SU-DHL-6 (cell line): ENCODE results near the gene AGPAT3.

Experiments
- H2AFZ ChIP-seq: fragments of 200-600 bp; sonication (generic); 2 replicates; pipeline ENCODE4 v1.6.1; 2014; ENCODE audit warnings: low read depth, mild to moderate bottlenecking, moderate library complexity, mixed read lengths, antibody characterized with exemption, low read length; ENCODE audit not compliant: severe bottlenecking
- H3F3A ChIP-seq: fragments of 200-600 bp; shearing (Covaris generic); 2 replicates; pipeline ENCODE4 v1.6.0; 2016; ENCODE audit warnings: antibody characterized with exemption, mild to moderate bottlenecking; ENCODE audit not compliant: insufficient read depth
- H3K27ac ChIP-seq: fragments of 200-600 bp; sonication (generic); 2 replicates; pipeline ENCODE4 v1.5.1; 2016; ENCODE audit warnings: low read depth, mild to moderate bottlenecking, low read length, moderate library complexity, mixed read lengths
- H3K27me3 ChIP-seq: fragments of 200-600 bp; sonication (generic), shearing (Covaris generic); 2 replicates; pipeline ENCODE4 v1.6.0; 2014; ENCODE audit warnings: mild to moderate bottlenecking, low read length
- H3K36me3 ChIP-seq: fragments of 200-600 bp; sonication (generic); 2 replicates; pipeline ENCODE4 v1.6.1; 2014; ENCODE audit warnings: mild to moderate bottlenecking, low read length, mixed read lengths
- H3K4me2 ChIP-seq: fragments of 300-600, 200-600 bp; shearing (Covaris generic), sonication (generic); 2 replicates; pipeline ENCODE4 v1.6.0; 2014; ENCODE audit warnings: low read length, low read depth, mild to moderate bottlenecking; ENCODE audit not compliant: poor library complexity, severe bottlenecking
- H3K4me3 ChIP-seq: fragments of 200-600 bp; sonication (generic); 2 replicates; pipeline ENCODE4 v1.5.1; 2014; ENCODE audit warnings: antibody characterized with exemption, low read length, mild to moderate bottlenecking, mixed read lengths; ENCODE audit not compliant: insufficient read depth, poor library complexity, severe bottlenecking
- H3K79me2 ChIP-seq: fragments of 200-600 bp; sonication (generic); 2 replicates; pipeline ENCODE4 v1.6.1; 2014; ENCODE audit warnings: mild to moderate bottlenecking, low read length, moderate library complexity; ENCODE audit not compliant: insufficient read depth
- H3K9ac ChIP-seq: fragments of 200-600 bp; sonication (generic); 2 replicates; pipeline ENCODE4 v1.7.0; 2014; ENCODE audit warnings: mild to moderate bottlenecking, low read length
- H3K9me2 ChIP-seq: fragments of 200-600 bp; sonication (generic); replicated peaks from 2 replicates; pipeline ENCODE4 v1.6.1; 2014; ENCODE audit warnings: low read length; ENCODE audit not compliant: insufficient read depth
- H3K9me3 ChIP-seq: fragments of 200-600 bp; sonication (generic); 2 replicates; pipeline ENCODE4 v1.6.1; 2014; ENCODE audit warnings: low read length, mixed read lengths; ENCODE audit not compliant: insufficient read depth
- H4K20me1 ChIP-seq: fragments of 200-600 bp; sonication (generic); 2 replicates; pipeline ENCODE4 v1.6.1; 2014; ENCODE audit warnings: low read depth, mild to moderate bottlenecking, antibody characterized with exemption, low read length, moderate library complexity, mixed read lengths
- CTCF ChIP-seq: fragments of 200-600 bp; sonication (generic); IDR thresholded peaks from one replicate; pipeline ENCODE4 v1.5.1; 2017; ENCODE audit warnings: antibody characterized with exemption, mild to moderate bottlenecking, low read length, moderate library complexity; ENCODE audit not compliant: insufficient read depth, poor library complexity, severe bottlenecking
- EZH2phosphoT487 ChIP-seq: fragments of 200-600 bp; sonication (generic), shearing (Covaris generic); conservative IDR thresholded peaks from 2 replicates; pipeline ENCODE4 v1.6.1; 2018; ENCODE audit warnings: mild to moderate bottlenecking, antibody characterized with exemption, low read length, moderate library complexity, mixed read lengths

The AGPAT3 gene

DNA sequence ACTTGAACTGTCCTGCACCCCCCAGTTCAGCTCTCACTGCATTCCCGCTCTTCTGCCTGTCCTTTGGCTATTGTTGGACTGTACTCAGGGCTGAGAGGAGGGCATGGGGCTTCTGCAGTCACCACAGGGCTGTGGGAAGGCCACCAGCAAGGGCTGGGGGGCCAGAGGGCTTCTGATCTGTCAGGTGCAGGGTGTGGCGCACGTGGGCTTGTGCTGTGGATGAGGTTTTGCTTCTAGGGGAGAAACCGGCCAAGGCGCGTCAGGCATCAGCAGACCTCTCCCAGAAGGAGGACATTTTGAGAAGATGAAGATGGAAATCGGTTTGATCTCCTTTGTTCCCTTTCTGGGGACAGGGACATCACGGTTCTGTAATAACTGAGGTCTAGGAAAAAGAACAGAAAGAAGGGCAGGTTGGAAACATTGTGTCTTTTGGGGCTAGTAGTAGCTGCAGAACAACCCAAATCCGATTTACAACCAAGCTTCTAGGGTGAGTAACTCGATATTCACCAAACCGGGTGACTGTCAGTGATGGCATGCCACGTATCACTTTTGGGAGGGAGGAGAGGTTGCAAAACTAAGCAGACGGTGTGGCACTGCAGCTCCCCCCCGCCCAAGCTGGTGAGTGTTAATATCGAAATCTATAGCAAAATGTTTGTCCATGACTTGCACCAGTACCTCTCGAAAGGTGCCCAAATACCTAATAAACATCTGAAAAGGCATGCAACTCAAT, 40.9 kb downstream of the AGPAT3 start:
- H3K9me2 ChIP-seq: no peaks in the 10 kb centered on the region
- no peak overlapping the region for H3K4me2 ChIP-seq
- no peaks in the 10 kb centered on the region for H3K9me3 ChIP-seq
- no peaks in the 10 kb centered on the region for H3K36me3 ChIP-seq
- H3K9ac ChIP-seq: no peak overlapping the region
- no peak for TF ChIP-seq CTCF
- no peak for TF ChIP-seq EZH2phosphoT487
- H3K4me3 ChIP-seq: no peak overlapping the region
- no peak overlapping the region for H3K27ac ChIP-seq
- H3F3A ChIP-seq: no peaks in the 10 kb centered on the region
- no peaks in the 10 kb centered on the region for H3K27me3 ChIP-seq
- no peaks in the 10 kb centered on the region for H3K79me2 ChIP-seq
- H4K20me1 ChIP-seq: no peaks in the 10 kb centered on the region
- H2AFZ ChIP-seq: no peak overlapping the region

GRCh38 chr21:43906585-43907370, 41.8 kb downstream of the AGPAT3 start:
- no peaks in the 10 kb centered on the region for H3K79me2 ChIP-seq

DNA sequence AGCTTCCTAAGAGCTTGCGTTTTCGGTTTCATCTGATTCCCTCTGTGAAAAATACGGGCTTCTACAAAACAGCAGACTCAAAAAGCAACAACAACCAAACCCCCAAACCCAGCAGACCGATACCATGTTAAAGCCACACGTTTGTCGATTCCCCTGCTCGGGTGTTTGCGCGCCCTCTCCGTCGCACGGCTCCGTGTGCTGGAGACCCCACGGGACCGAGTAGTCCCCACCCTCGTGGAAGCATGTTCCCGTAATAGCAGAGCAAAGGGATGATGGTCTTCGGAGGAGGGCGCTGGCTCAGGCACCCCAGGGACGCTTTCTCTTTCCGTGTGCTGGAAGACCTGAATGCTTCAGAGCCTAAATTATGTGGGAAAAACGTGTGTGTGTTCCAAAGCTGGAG, 42.7 kb downstream of the AGPAT3 start:
- TF ChIP-seq CTCF (no peak), EZH2phosphoT487 (no peak)
- H3K4me3 ChIP-seq: no peak overlapping the region
- no peaks in the 10 kb centered on the region for H4K20me1 ChIP-seq

More at GRCh38 chr21:43906585-43907370, 41.8 kb downstream of the AGPAT3 start:
- Histone ChIP-seq H3K36me3 (no peaks in the 10 kb centered on the region), H3K9me2 (no peaks in the 10 kb centered on the region), H4K20me1 (no peaks in the 10 kb centered on the region), H3K9ac (no peak overlapping the region), H3F3A (no peaks in the 10 kb centered on the region), H3K9me3 (no peaks in the 10 kb centered on the region), H3K4me3 (no peak overlapping the region), H3K27ac (no peak overlapping the region), H2AFZ (no peak overlapping the region), H3K27me3 (no peaks in the 10 kb centered on the region), H3K4me2 (no peak overlapping the region)
- TF ChIP-seq EZH2phosphoT487 (no peak), CTCF (no peak)

More for the DNA sequence above, 42.7 kb downstream of the AGPAT3 start:
- no peaks in the 10 kb centered on the region for H3F3A ChIP-seq
- no peaks in the 10 kb centered on the region for H3K79me2 ChIP-seq
- no peak overlapping the region for H3K9ac ChIP-seq
- H3K9me2 ChIP-seq: no peaks in the 10 kb centered on the region
- no peak overlapping the region for H3K27ac ChIP-seq
- no peaks in the 10 kb centered on the region for H3K27me3 ChIP-seq
- no peaks in the 10 kb centered on the region for H3K9me3 ChIP-seq
- H2AFZ ChIP-seq: no peak overlapping the region
- H3K36me3 ChIP-seq: no peaks in the 10 kb centered on the region
- H3K4me2 ChIP-seq: no peak overlapping the region
